Left ventricle myocardium inferior (tissue), 1 donor: ENCODE data around the gene NDUFS6. TPM values are rescaled to one million over a fixed set of nuclear protein-coding genes. Genes with fewer than 3 reads are reported as not detected.

Experiments
- DNase-seq: peaks from one replicate; pipeline ENCODE4 v3.0.0-alpha.2; 2020
- H3K27ac ChIP-seq: fragments of 200-600 bp; replicated peaks from 2 replicates; pipeline ENCODE4 v1.8.0; 2021
- H3K27me3 ChIP-seq: fragments of 200-600 bp; 2 replicates; pipeline ENCODE4 v1.8.0; 2021; ENCODE audit warnings: low read depth
- H3K36me3 ChIP-seq: fragments of 200-600 bp; 2 replicates; pipeline ENCODE4 v1.8.0; 2021
- H3K4me1 ChIP-seq: fragments of 200-600 bp; 2 replicates; pipeline ENCODE4 v1.8.0; 2021
- H3K4me3 ChIP-seq: fragments of 200-600 bp; 2 replicates; pipeline ENCODE4 v1.8.0; 2021; ENCODE audit warnings: mild to moderate bottlenecking, moderate library complexity
- H3K9me3 ChIP-seq: fragments of 200-600 bp; replicated peaks from 2 replicates; pipeline ENCODE4 v1.8.0; 2021
- CTCF ChIP-seq: fragments of 200-600 bp; IDR thresholded peaks from 2 replicates; pipeline ENCODE4 v1.8.0; 2021; ENCODE audit warnings: antibody characterized with exemption, mild to moderate bottlenecking, borderline replicate concordance
- intact Hi-C: fragments of 100-400 bp; cut with micrococcal nuclease; formaldehyde crosslinking; loops from one replicate; pipeline ENCODE4 v1.11.0; 2022
- total RNA-seq: library from RNA; stranded (reverse); fragmentation: NEBNext Ultra II Directional; extraction: Animal tissue kit (Norgen Biotek cat#: 25700); gene quantifications from one replicate; pipeline ENCODE4 v1.2.1, GENCODE V29; 2021
- donor health status: DM: no; HTN: yes; CAD: no; lungs with severe emphysema.

The NDUFS6 gene
- total RNA-seq, 1 donor from 2014 or later, result 122 TPM

- Histone ChIP-seq H3K27ac (peak overlapping the region; percentile 95), H3K27me3 (no peaks in the 10 kb centered on the region), H3K4me1 (peaks cover 71% of the 10 kb centered on the region), H3K4me3 (peak overlapping the region; percentile 97), H3K9me3 (no peaks in the 10 kb centered on the region), H3K36me3 (peaks cover 43% of the 10 kb centered on the region)
- intact Hi-C loops, result no loop called here
- no peak for DNase-seq
- no peak for TF ChIP-seq CTCF
Observed at GRCh38 chr5:1799110-1799601, 2.1 kb upstream of the NDUFS6 start.

GRCh38 chr5:1799602-1800471 lies 1.4 kb upstream of the NDUFS6 start, which contains the start of gene MRPL36:
TSS of gene MRPL36 (minus strand) at chr5:1799837. CDS start at chr5:1798935, 902 bp downstream.
- no peak for TF ChIP-seq CTCF
- H3K9me3 ChIP-seq, result no peaks in the 10 kb centered on the region
- peaks cover 77% of the 10 kb centered on the region for H3K4me1 ChIP-seq
- peaks cover 50% of the 10 kb centered on the region for H3K36me3 ChIP-seq
- intact Hi-C loops, result no loop called here
- DNase-seq, result peak; percentile 96
- no peaks in the 10 kb centered on the region for H3K27me3 ChIP-seq
- peak within 1 kb of the TSS; percentile 97 for H3K4me3 ChIP-seq
- H3K27ac ChIP-seq, result peak within 1 kb of the TSS; percentile 95

- H3K27ac ChIP-seq, result peak overlapping the region; percentile 95
- no peaks in the 10 kb centered on the region for H3K27me3 ChIP-seq
- H3K9me3 ChIP-seq, result no peaks in the 10 kb centered on the region
- peaks cover 58% of the 10 kb centered on the region for H3K36me3 ChIP-seq
- H3K4me3 ChIP-seq, result peak overlapping the region; percentile 97
- TF ChIP-seq CTCF, result no peak
- no peak for DNase-seq
- intact Hi-C loops, result no loop called here
- peaks cover 86% of the 10 kb centered on the region for H3K4me1 ChIP-seq
Observed at GRCh38 chr5:1800472-1801221, 560 bp upstream of the NDUFS6 start.

- Histone ChIP-seq H3K9me3 (no peaks in the 10 kb centered on the region), H3K27me3 (no peaks in the 10 kb centered on the region), H3K27ac (peak overlapping the region; percentile 95), H3K36me3 (peaks cover 63% of the 10 kb centered on the region), H3K4me1 (peaks cover 91% of the 10 kb centered on the region), H3K4me3 (peak overlapping the region; percentile 97)
- TF ChIP-seq CTCF, result no peak
- no peak for DNase-seq
- intact Hi-C loops, result no loop called here
Observed at GRCh38 chr5:1801967-1802295, 724 bp downstream of the NDUFS6 start.

GRCh38 chr5:1803192-1803591 lies 2.0 kb downstream of the NDUFS6 start:
- Histone ChIP-seq H3K4me3 (no peak overlapping the region), H3K4me1 (peaks cover 92% of the 10 kb centered on the region), H3K36me3 (peaks cover 63% of the 10 kb centered on the region), H3K9me3 (no peaks in the 10 kb centered on the region), H3K27ac (peak overlapping the region; percentile 65), H3K27me3 (no peaks in the 10 kb centered on the region)
- TF ChIP-seq CTCF, result no peak
- no peak for DNase-seq
- intact Hi-C loops, result no loop called here
